Activated naive CD8-positive, alpha-beta T cell treated with anti-CD3 and anti-CD28 coated beads, Interleukin-2, amount 10 ng/mL, durations not matched to agents 7 days and 5 days (primary cell): Measurements from ENCODE around the gene CNGB1. TPM values are rescaled to one million over a fixed set of nuclear protein-coding genes. Genes with fewer than 3 reads are reported as not detected.
"Not testable (repeated sequence)": the region's sequence is repeated elsewhere in the genome, so short reads cannot be mapped to it uniquely, and the experiment has no call there.

ENCODE experiments used
- ATAC-seq: fragments of 150-1000 bp; cut with Tn5 transposase; one replicate; pipeline ENCODE4 v1.10.0; 2021; ENCODE audit warnings: low read depth, moderate library complexity
- POLR2A ChIA-PET: fragments of 350-600 bp; sonication (Branson Sonifier 250); formaldehyde crosslinking; loops from one replicate; lab custom pipeline; 2021; ENCODE audit warnings: antibody characterized with exemption; lab: Charles Lee
- DNase-seq: peaks from one replicate; pipeline ENCODE4 v3.0.0; 2021
- H3K27ac Mint-ChIP-seq: one replicate; pipeline ENCODE4 v1.8.0; 2022; ENCODE audit warnings: mild to moderate bottlenecking, mixed read lengths
- H3K27me3 Mint-ChIP-seq: one replicate; pipeline ENCODE4 v1.8.0; 2022; ENCODE audit warnings: mild to moderate bottlenecking, moderate library complexity, mixed read lengths
- H3K36me3 Mint-ChIP-seq: one replicate; pipeline ENCODE4 v1.8.0; 2021; ENCODE audit warnings: mild to moderate bottlenecking, mixed read lengths
- H3K4me1 Mint-ChIP-seq: one replicate; pipeline ENCODE4 v1.8.0; 2021; ENCODE audit warnings: mixed read lengths
- H3K4me3 Mint-ChIP-seq: one replicate; pipeline ENCODE4 v1.8.0; 2022; ENCODE audit warnings: mild to moderate bottlenecking, moderate library complexity, mixed read lengths
- H3K9me3 Mint-ChIP-seq: one replicate; pipeline ENCODE4 v1.8.0; 2021; ENCODE audit warnings: mixed read lengths
- total RNA-seq, 2 experiments: library from RNA; stranded (reverse); gene quantifications; one replicate each; pipeline ENCODE4 v1.2.3, GENCODE V29; 2021

The CNGB1 gene
- total RNA-seq = not detected

- Mint-ChIP-seq H3K27me3 (peaks cover 3% of the 10 kb centered on the region), H3K36me3 (no peaks in the 10 kb centered on the region)
These were observed at the start of gene CNGB1 for GRCh38 chr16:57970970-57971369. CNGB1 (minus strand) TSS chr16:57971128; CDS start chr16:57967286, 3,842 bp downstream.

GRCh38 chr16:58019866-58020538 lies 49.1 kb upstream of the CNGB1 start:
- Mint-ChIP-seq H3K27ac (peak overlapping the region; percentile 84), H3K9me3 (no peaks in the 10 kb centered on the region), H3K27me3 (peaks cover 8% of the 10 kb centered on the region), H3K4me1 (peaks cover 14% of the 10 kb centered on the region), H3K4me3 (no peak overlapping the region), H3K36me3 (peaks cover 7% of the 10 kb centered on the region)
- POLR2A ChIA-PET = interaction anchor here (0.6 kb wide), 1 partner anchor 12 kb away, joined by 5 read pairs; no protein-coding TSS in a partner anchor
- ATAC-seq (no peak), DNase-seq (no peak)

More at GRCh38 chr16:57970970-57971369, at the start of gene CNGB1:
- POLR2A ChIA-PET = no interaction called here
- no peaks in the 10 kb centered on the region for H3K9me3 Mint-ChIP-seq
- no peak within 1 kb of the TSS for H3K4me3 Mint-ChIP-seq
- H3K27ac Mint-ChIP-seq = no peak within 1 kb of the TSS
- peaks cover 4% of the 10 kb centered on the region for H3K4me1 Mint-ChIP-seq
- no peak for ATAC-seq
- DNase-seq = no peak

- Mint-ChIP-seq H3K27ac (no peak overlapping the region), H3K4me3 (no peak overlapping the region), H3K27me3 (no peaks in the 10 kb centered on the region), H3K9me3 (no peaks in the 10 kb centered on the region), H3K36me3 (peaks cover 7% of the 10 kb centered on the region), H3K4me1 (peaks cover 10% of the 10 kb centered on the region)
- no peak for ATAC-seq
- POLR2A ChIA-PET = no interaction called here
- DNase-seq = no peak
These were observed 47.9 kb upstream of the CNGB1 start for GRCh38 chr16:58018803-58019202.

- H3K4me1 Mint-ChIP-seq = peaks cover 7% of the 10 kb centered on the region
- POLR2A ChIA-PET = no interaction called here
- ATAC-seq = no peak
- peaks cover 7% of the 10 kb centered on the region for H3K36me3 Mint-ChIP-seq
- H3K4me3 Mint-ChIP-seq = no peak overlapping the region
- H3K9me3 Mint-ChIP-seq = no peaks in the 10 kb centered on the region
- no peak for DNase-seq
- H3K27me3 Mint-ChIP-seq = no peaks in the 10 kb centered on the region
- H3K27ac Mint-ChIP-seq = no peak overlapping the region
These were observed 46.0 kb upstream of the CNGB1 start for GRCh38 chr16:58016840-58017446.

GRCh38 chr16:58013201-58013956 lies 42.5 kb upstream of the CNGB1 start:
- POLR2A ChIA-PET = no interaction called here

GRCh38 chr16:58012481-58012880 lies 41.6 kb upstream of the CNGB1 start:
- Mint-ChIP-seq H3K27ac (no peak overlapping the region), H3K4me1 (peaks cover 2% of the 10 kb centered on the region), H3K9me3 (no peaks in the 10 kb centered on the region), H3K36me3 (peaks cover 7% of the 10 kb centered on the region), H3K4me3 (no peak overlapping the region), H3K27me3 (no peaks in the 10 kb centered on the region)
- no peak for DNase-seq
- ATAC-seq = no peak
- POLR2A ChIA-PET = no interaction called here

More at GRCh38 chr16:58013201-58013956, 42.5 kb upstream of the CNGB1 start:
- H3K36me3 Mint-ChIP-seq = peaks cover 7% of the 10 kb centered on the region
- H3K27ac Mint-ChIP-seq = no peak overlapping the region
- H3K9me3 Mint-ChIP-seq = no peaks in the 10 kb centered on the region
- no peak overlapping the region for H3K4me3 Mint-ChIP-seq
- H3K27me3 Mint-ChIP-seq = no peaks in the 10 kb centered on the region
- ATAC-seq = no peak
- DNase-seq = no peak
- H3K4me1 Mint-ChIP-seq = peaks cover 2% of the 10 kb centered on the region

- Mint-ChIP-seq H3K27me3 (no peaks in the 10 kb centered on the region), H3K9me3 (no peaks in the 10 kb centered on the region), H3K4me1 (peaks cover 2% of the 10 kb centered on the region), H3K27ac (no peak overlapping the region), H3K4me3 (no peak overlapping the region), H3K36me3 (peaks cover 12% of the 10 kb centered on the region)
- DNase-seq (no peak), ATAC-seq (no peak)
- POLR2A ChIA-PET = no interaction called here
These were observed 40.7 kb upstream of the CNGB1 start for GRCh38 chr16:58011652-58012051.

- Mint-ChIP-seq H3K4me1 (peaks cover 2% of the 10 kb centered on the region), H3K27ac (no peak overlapping the region), H3K36me3 (peaks cover 19% of the 10 kb centered on the region), H3K9me3 (no peaks in the 10 kb centered on the region), H3K27me3 (no peaks in the 10 kb centered on the region), H3K4me3 (no peak overlapping the region)
- POLR2A ChIA-PET = interaction anchor here (1.5 kb wide), 1 partner anchor 11 kb away, joined by 4 read pairs; the partner anchor contains the start of gene ZNF319
- DNase-seq (no peak), ATAC-seq (no peak)
These were observed 40.0 kb upstream of the CNGB1 start for GRCh38 chr16:58010886-58011285.

- POLR2A ChIA-PET = interaction anchor here (0.5 to 1.5 kb wide), 2 partner anchors 8 to 10 kb away, joined by 4 read pairs; partner anchors contain the start of gene ZNF319
- Mint-ChIP-seq H3K4me3 (no peak overlapping the region), H3K27ac (no peak overlapping the region), H3K36me3 (peaks cover 20% of the 10 kb centered on the region), H3K4me1 (peaks cover 3% of the 10 kb centered on the region), H3K27me3 (no peaks in the 10 kb centered on the region), H3K9me3 (no peaks in the 10 kb centered on the region)
- ATAC-seq (no peak), DNase-seq (no peak)
These were observed 39.0 kb upstream of the CNGB1 start for GRCh38 chr16:58009856-58010416.

- DNase-seq, H3K4me3 Mint-ChIP-seq, POLR2A ChIA-PET, ATAC-seq, H3K27ac Mint-ChIP-seq, H3K27me3 Mint-ChIP-seq, H3K9me3 Mint-ChIP-seq: not testable (repeated sequence)
- peaks cover 21% of the 10 kb centered on the region for H3K36me3 Mint-ChIP-seq
- H3K4me1 Mint-ChIP-seq = peaks cover 24% of the 10 kb centered on the region
These were observed 33.8 kb upstream of the CNGB1 start for GRCh38 chr16:58004736-58005135.

- POLR2A ChIA-PET = no interaction called here
- Mint-ChIP-seq H3K4me3 (no peak overlapping the region), H3K4me1 (peaks cover 38% of the 10 kb centered on the region), H3K27me3 (no peaks in the 10 kb centered on the region), H3K36me3 (peaks cover 25% of the 10 kb centered on the region), H3K27ac (no peak overlapping the region), H3K9me3 (no peaks in the 10 kb centered on the region)
- no peak for ATAC-seq
- no peak for DNase-seq
These were observed 32.0 kb upstream of the CNGB1 start for GRCh38 chr16:58002936-58003335.

GRCh38 chr16:58002416-58002800 lies 31.5 kb upstream of the CNGB1 start:
- ATAC-seq = no peak
- H3K27ac Mint-ChIP-seq = no peak overlapping the region
- H3K9me3 Mint-ChIP-seq = no peaks in the 10 kb centered on the region
- DNase-seq = no peak
- H3K27me3 Mint-ChIP-seq = no peaks in the 10 kb centered on the region
- POLR2A ChIA-PET = interaction anchor here (0.6 kb wide), 1 partner anchor 69 kb away, joined by 3 read pairs; no protein-coding TSS in a partner anchor
- H3K4me1 Mint-ChIP-seq = peaks cover 41% of the 10 kb centered on the region
- no peak overlapping the region for H3K4me3 Mint-ChIP-seq
- H3K36me3 Mint-ChIP-seq = peaks cover 25% of the 10 kb centered on the region

GRCh38 chr16:58001781-58002415 lies 31.0 kb upstream of the CNGB1 start:
- DNase-seq = no peak
- no peak for ATAC-seq
- Mint-ChIP-seq H3K9me3 (no peaks in the 10 kb centered on the region), H3K27ac (peak overlapping the region; percentile 50), H3K4me1 (peaks cover 42% of the 10 kb centered on the region), H3K4me3 (peak overlapping the region; percentile 95), H3K27me3 (no peaks in the 10 kb centered on the region), H3K36me3 (peaks cover 21% of the 10 kb centered on the region)
- POLR2A ChIA-PET = interaction anchor here (0.6 to 2.6 kb wide), 6 partner anchors 68 to 468 kb away, joined by 3 to 11 read pairs (median 6); partner anchors contain the start of gene CFAP20
